Mesendoderm (in vitro differentiated cells): ENCODE measurements around the gene EFCAB6.

Experiments
- DNase-seq: peaks from one replicate; pipeline ENCODE4 v3.0.0; 2013
- H2AK5ac ChIP-seq: 2 replicates; pipeline ENCODE4 v1.6.1; 2013; ENCODE audit warnings: low read length, inconsistent platforms
- H2BK120ac ChIP-seq: 2 replicates; pipeline ENCODE4 v1.6.1; 2013; ENCODE audit warnings: low read depth, mild to moderate bottlenecking, low read length, moderate library complexity, mixed read lengths
- H2BK15ac ChIP-seq: replicated peaks from 2 replicates; pipeline ENCODE4 v1.6.1; 2013; ENCODE audit warnings: low read depth, mild to moderate bottlenecking, moderate library complexity
- H2BK5ac ChIP-seq: 2 replicates; pipeline ENCODE4 v1.6.1; 2013; ENCODE audit warnings: low read length, inconsistent platforms
- H3K18ac ChIP-seq: 2 replicates; pipeline ENCODE4 v1.6.1; 2013; ENCODE audit warnings: mild to moderate bottlenecking, low read length, mixed read lengths
- H3K23ac ChIP-seq: one replicate; pipeline ENCODE4 v1.6.1; 2013; ENCODE audit warnings: low read length
- H3K27ac ChIP-seq: 2 replicates; pipeline ENCODE4 v1.5.1; 2013; ENCODE audit warnings: low read depth, mild to moderate bottlenecking, inconsistent platforms, low read length, moderate library complexity
- H3K27me3 ChIP-seq: 2 replicates; pipeline ENCODE4 v1.6.1; 2013; ENCODE audit warnings: low read length, control low read depth, mild to moderate bottlenecking, inconsistent platforms; ENCODE audit not compliant: insufficient read depth, poor library complexity
- H3K36me3 ChIP-seq: 2 replicates; pipeline ENCODE4 v1.6.1; 2013; ENCODE audit warnings: low read length, inconsistent platforms; ENCODE audit not compliant: control insufficient read depth, insufficient read depth
- H3K4ac ChIP-seq: one replicate; pipeline ENCODE4 v1.6.1; 2013; ENCODE audit warnings: low read depth, mild to moderate bottlenecking, low read length, moderate library complexity
- H3K4me1 ChIP-seq: 2 replicates; pipeline ENCODE4 v1.6.1; 2013; ENCODE audit warnings: low read depth, low read length, inconsistent platforms; ENCODE audit not compliant: control insufficient read depth
- H3K4me2 ChIP-seq: 2 replicates; pipeline ENCODE4 v1.6.1; 2013; ENCODE audit warnings: low read length
- H3K4me3 ChIP-seq: 2 replicates; pipeline ENCODE4 v1.5.1; 2013; ENCODE audit warnings: mild to moderate bottlenecking, low read length
- H3K56ac ChIP-seq: one replicate; pipeline ENCODE4 v1.6.1; 2013; ENCODE audit warnings: low read length
- H3K79me1 ChIP-seq: 2 replicates; pipeline ENCODE4 v1.6.1; 2013; ENCODE audit warnings: low read length, inconsistent platforms
- H3K79me2 ChIP-seq: 2 replicates; pipeline ENCODE4 v1.6.1; 2013; ENCODE audit warnings: mild to moderate bottlenecking, low read length; ENCODE audit not compliant: control insufficient read depth, insufficient read depth
- H3K9ac ChIP-seq: 2 replicates; pipeline ENCODE4 v1.6.1; 2013; ENCODE audit warnings: low read length, inconsistent platforms
- H4K5ac ChIP-seq: one replicate; pipeline ENCODE4 v1.6.1; 2013; ENCODE audit warnings: low read length
- H4K8ac ChIP-seq: one replicate; pipeline ENCODE4 v1.6.1; 2013; ENCODE audit warnings: low read depth, mild to moderate bottlenecking, control low read depth, low read length, moderate library complexity
- WGBS: extraction: QIAGEN DNeasy Blood & Tissue Kit; methylation state at CpG from one replicate; pipeline ENCODE4 v1.1.7; 2013; ENCODE audit warnings: low lambda C conversion rate, missing lambda C conversion rate; ENCODE audit not compliant: insufficient coverage; ENCODE audit errors: extremely low coverage; 5-methylcytosine and 5-hydroxymethylcytosine counted together

The EFCAB6 gene

GRCh38 chr22:43501878-43502277 lies 310.2 kb downstream of the EFCAB6 start:
- H3K79me2 ChIP-seq, result no peaks in the 10 kb centered on the region
- no peak overlapping the region for H3K23ac ChIP-seq
- H2BK5ac ChIP-seq, result no peak overlapping the region
- no peak overlapping the region for H3K4ac ChIP-seq
- no peak overlapping the region for H2BK15ac ChIP-seq
- no peaks in the 10 kb centered on the region for H3K36me3 ChIP-seq
- H3K9ac ChIP-seq, result no peak overlapping the region
- no peaks in the 10 kb centered on the region for H3K4me1 ChIP-seq
- WGBS, result no CpG with 5 or more reads among the region's 11 CpGs
- no peak overlapping the region for H2BK120ac ChIP-seq
- H3K79me1 ChIP-seq, result no peaks in the 10 kb centered on the region
- H4K8ac ChIP-seq, result no peak overlapping the region
- H3K18ac ChIP-seq, result no peak overlapping the region
- H3K27ac ChIP-seq, result no peak overlapping the region
- no peak overlapping the region for H3K56ac ChIP-seq
- H3K27me3 ChIP-seq, result no peaks in the 10 kb centered on the region
- no peak overlapping the region for H2AK5ac ChIP-seq
- DNase-seq, result no peak
- no peak overlapping the region for H3K4me3 ChIP-seq
- no peak overlapping the region for H3K4me2 ChIP-seq
- no peak overlapping the region for H4K5ac ChIP-seq

GRCh38 chr22:43500792-43501785 lies 311.0 kb downstream of the EFCAB6 start:
- no peak overlapping the region for H3K9ac ChIP-seq
- H3K56ac ChIP-seq, result no peak overlapping the region
- H2BK120ac ChIP-seq, result no peak overlapping the region

DNA sequence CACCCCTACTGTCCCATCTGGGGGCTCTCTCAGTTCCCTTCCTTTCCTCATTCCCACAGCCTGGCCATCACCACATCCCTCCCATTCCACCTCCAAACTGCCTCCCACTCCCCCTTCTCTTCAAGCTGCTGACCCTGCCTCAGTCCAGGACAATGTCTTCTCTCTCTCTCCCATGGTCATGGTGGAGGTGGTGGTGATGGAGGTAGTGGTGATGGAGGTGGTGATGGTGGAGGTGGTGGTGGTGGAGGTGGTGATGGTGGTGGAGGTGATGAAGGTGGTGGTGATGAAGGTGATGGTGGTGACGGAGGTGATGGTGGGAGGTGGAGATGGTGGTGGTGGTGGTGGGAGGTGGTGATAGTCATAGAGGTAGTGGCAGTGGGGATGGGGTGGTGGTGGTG lies 313.2 kb downstream of the EFCAB6 start:
- Histone ChIP-seq H3K4me3 (no peak overlapping the region), H2BK5ac (no peak overlapping the region), H3K27ac (no peak overlapping the region), H2BK120ac (no peak overlapping the region), H4K8ac (no peak overlapping the region), H3K79me2 (no peaks in the 10 kb centered on the region), H3K9ac (no peak overlapping the region), H2BK15ac (no peak overlapping the region), H3K36me3 (no peaks in the 10 kb centered on the region), H3K4ac (no peak overlapping the region), H3K23ac (no peak overlapping the region), H3K79me1 (no peaks in the 10 kb centered on the region), H3K56ac (no peak overlapping the region), H3K4me1 (no peaks in the 10 kb centered on the region), H3K4me2 (no peak overlapping the region), H3K27me3 (no peaks in the 10 kb centered on the region), H4K5ac (no peak overlapping the region), H3K18ac (no peak overlapping the region), H2AK5ac (no peak overlapping the region)
- DNase-seq, result no peak
- no CpG with 5 or more reads among the region's 1 CpG for WGBS

More at GRCh38 chr22:43500792-43501785, 311.0 kb downstream of the EFCAB6 start:
- no peaks in the 10 kb centered on the region for H3K36me3 ChIP-seq
- no peak overlapping the region for H4K8ac ChIP-seq
- H3K4me1 ChIP-seq, result no peaks in the 10 kb centered on the region
- WGBS, result no CpG with 5 or more reads among the region's 22 CpGs
- no peak overlapping the region for H3K23ac ChIP-seq
- H3K79me2 ChIP-seq, result no peaks in the 10 kb centered on the region
- H3K27ac ChIP-seq, result no peak overlapping the region
- H2BK5ac ChIP-seq, result no peak overlapping the region
- H3K79me1 ChIP-seq, result no peaks in the 10 kb centered on the region
- no peak overlapping the region for H2BK15ac ChIP-seq
- H3K27me3 ChIP-seq, result no peaks in the 10 kb centered on the region
- H4K5ac ChIP-seq, result no peak overlapping the region
- no peak overlapping the region for H3K4ac ChIP-seq
- no peak overlapping the region for H3K4me2 ChIP-seq
- H3K18ac ChIP-seq, result no peak overlapping the region
- H3K4me3 ChIP-seq, result no peak overlapping the region
- DNase-seq, result no peak
- H2AK5ac ChIP-seq, result no peak overlapping the region

GRCh38 chr22:43497956-43498855 lies 313.9 kb downstream of the EFCAB6 start:
- Histone ChIP-seq H3K27ac (no peak overlapping the region), H3K4me1 (no peaks in the 10 kb centered on the region), H3K18ac (no peak overlapping the region), H2BK15ac (no peak overlapping the region), H3K4me3 (no peak overlapping the region), H3K4ac (no peak overlapping the region), H3K9ac (no peak overlapping the region), H3K79me1 (no peaks in the 10 kb centered on the region), H4K8ac (no peak overlapping the region), H3K4me2 (no peak overlapping the region), H4K5ac (no peak overlapping the region), H3K56ac (no peak overlapping the region), H2AK5ac (no peak overlapping the region), H3K23ac (no peak overlapping the region), H2BK5ac (no peak overlapping the region), H3K79me2 (no peaks in the 10 kb centered on the region), H3K27me3 (no peaks in the 10 kb centered on the region), H3K36me3 (no peaks in the 10 kb centered on the region), H2BK120ac (no peak overlapping the region)
- whole genome bisulfite sequencing, result no CpG with 5 or more reads among the region's 16 CpGs
- no peak for DNase-seq

- H3K4ac ChIP-seq, result no peak overlapping the region
- H2BK15ac ChIP-seq, result no peak overlapping the region
- no peaks in the 10 kb centered on the region for H3K27me3 ChIP-seq
- H3K4me1 ChIP-seq, result no peaks in the 10 kb centered on the region
- no peak overlapping the region for H3K4me2 ChIP-seq
- no peak overlapping the region for H4K5ac ChIP-seq
- H3K79me2 ChIP-seq, result no peaks in the 10 kb centered on the region
- no peak overlapping the region for H3K9ac ChIP-seq
- H4K8ac ChIP-seq, result no peak overlapping the region
- H2BK5ac ChIP-seq, result no peak overlapping the region
- H3K56ac ChIP-seq, result no peak overlapping the region
- no peaks in the 10 kb centered on the region for H3K36me3 ChIP-seq
- DNase-seq, result no peak
- WGBS, result no CpG with 5 or more reads among the region's 5 CpGs
- no peaks in the 10 kb centered on the region for H3K79me1 ChIP-seq
- H3K18ac ChIP-seq, result no peak overlapping the region
- no peak overlapping the region for H2BK120ac ChIP-seq
- H3K4me3 ChIP-seq, result no peak overlapping the region
- H2AK5ac ChIP-seq, result no peak overlapping the region
- H3K23ac ChIP-seq, result no peak overlapping the region
- H3K27ac ChIP-seq, result no peak overlapping the region
Measured at GRCh38 chr22:43493297-43493696, 318.8 kb downstream of the EFCAB6 start.
